Parietal lobe (tissue), 1 donor: ENCODE data around the gene CRIP1. TPM values are rescaled to one million over a fixed set of nuclear protein-coding genes. Genes with fewer than 3 reads are reported as not detected.

Experiments used
- total RNA-seq: library from RNA; depleted of rRNA; stranded (reverse); fragments of >200 nt; gene quantifications from one replicate; pipeline ENCODE4 v1.2.3, GENCODE V29; 2014

Gene CRIP1, protein sequence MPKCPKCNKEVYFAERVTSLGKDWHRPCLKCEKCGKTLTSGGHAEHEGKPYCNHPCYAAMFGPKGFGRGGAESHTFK
- total RNA-seq, result 1.6 TPM

DNA sequence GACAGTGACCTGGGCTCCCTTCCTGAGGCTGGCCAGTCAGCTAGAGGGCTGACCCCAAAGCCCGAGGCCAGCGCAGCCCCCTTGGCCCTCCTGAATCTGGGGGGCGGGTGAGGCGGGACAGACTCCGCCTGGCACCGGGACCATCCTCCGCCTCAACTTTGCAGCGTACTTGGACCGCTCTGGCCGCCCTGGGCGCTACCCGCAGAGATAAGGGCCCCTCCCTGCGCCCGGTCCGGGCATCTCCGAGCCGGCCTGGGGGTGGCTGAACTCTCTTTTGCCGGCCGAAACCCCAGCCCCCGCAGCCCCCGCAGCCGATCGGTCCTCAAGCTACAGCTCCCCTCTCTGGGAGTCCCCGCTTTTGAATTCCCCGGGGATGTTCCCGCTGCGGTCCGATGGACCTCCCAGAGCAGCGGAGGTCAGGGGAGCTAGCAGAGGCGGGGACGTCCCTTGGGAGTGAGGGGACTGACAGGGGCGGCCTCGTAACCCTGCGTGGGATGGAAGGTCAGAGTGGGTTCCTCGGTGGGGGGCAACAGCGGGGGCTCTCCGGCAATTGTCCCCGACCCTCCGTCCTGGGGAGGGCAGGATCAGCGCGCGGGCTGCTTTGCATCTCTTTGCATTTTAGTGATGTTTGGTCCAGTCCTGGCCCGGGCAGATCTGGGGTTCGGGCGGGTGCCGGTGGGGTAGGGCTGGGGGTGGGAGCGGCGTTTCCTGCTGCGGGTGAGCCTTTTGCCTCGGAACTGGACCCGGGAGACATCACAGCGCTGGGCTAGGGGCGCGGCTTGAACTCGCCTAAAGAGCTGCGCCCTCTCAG is at the start of gene CRIP1:
Gene CRIP1 (plus strand): TSS at position 724 of the 811 bp plus-strand sequence. CDS start 374 bp downstream, outside the sequence.

DNA sequence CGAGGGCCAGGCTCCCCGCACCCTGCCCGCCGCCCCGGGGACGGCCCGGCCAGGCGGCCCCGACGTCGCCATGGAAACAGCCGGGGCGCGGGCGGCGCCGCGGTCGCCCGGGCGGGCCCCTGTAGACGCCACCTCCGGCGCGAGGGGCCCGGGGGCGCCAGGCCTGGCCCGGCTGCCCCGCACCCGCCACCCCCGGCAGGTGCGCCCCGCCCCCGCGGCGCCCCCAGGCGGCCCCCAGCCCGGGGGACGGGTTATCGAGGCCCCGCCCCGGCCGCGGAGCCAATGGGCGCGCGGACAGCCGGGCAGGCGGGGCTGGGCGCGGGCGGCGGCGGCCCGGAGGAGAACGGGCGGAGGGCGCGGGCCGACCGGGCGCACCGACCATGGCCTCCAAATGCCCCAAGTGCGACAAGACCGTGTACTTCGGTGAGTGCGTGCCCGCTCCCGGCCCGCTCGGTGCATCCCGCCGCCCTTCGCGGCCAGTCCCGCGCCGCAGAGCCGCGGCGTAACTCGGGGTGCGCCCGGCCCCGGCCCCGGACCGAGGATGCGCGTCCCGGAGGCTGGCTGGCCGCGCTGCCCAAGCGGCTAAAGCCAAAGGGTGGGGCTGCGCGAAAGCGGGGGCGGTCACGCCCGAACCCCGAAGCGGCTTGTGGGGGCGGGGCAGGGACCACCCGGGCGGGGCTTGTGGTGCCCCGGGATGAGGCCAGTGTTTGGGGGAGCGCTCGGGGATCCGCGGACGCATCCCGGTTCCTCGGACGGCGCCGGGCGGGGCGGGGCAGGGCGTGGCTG is 12.0 kb upstream of the CRIP1 start, which contains the start of gene CRIP2:
Gene CRIP2 (plus strand): TSS at position 339 of the 786 bp plus-strand sequence. CDS start 42 bp downstream, at position 381.

DNA sequence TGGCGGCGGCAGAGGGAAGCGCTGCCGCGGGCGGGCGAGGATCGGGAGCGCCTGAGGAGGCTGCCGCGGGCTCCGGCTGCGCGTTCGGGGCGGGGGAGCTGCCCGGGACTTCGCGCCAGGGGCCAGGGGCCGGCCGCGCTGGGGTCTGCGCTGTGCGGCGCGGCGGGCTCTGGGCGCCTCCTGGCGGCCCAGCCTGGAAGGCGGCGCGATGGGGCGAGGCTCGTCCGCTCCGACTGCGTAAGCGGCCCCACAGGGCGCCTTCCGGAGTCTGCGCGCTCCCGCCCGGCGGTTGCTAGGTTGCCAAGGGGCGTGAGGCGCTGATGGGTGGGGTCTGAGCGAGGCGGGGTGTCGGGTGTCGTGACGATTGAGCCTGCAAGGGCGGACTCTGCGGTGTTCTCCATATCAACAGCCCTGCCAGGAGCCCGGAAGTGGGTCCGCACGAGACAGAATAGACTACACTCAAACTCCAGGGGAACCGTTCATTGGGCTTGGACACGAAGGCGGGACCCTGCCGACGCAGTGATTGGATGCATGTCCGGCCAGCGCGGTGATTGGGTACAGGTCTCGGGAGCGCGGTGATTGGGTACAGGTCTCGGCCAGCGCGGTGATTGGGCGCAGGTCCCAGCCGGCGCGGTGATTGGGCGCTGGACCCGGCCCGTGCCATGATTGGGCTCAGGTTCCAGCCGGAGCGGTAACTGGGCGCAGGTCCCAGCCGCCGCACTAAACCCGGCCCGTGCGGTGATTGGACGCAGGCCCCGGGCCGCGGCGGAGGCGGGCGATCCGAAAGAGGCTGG is 4.1 kb downstream of the CRIP1 start, which contains the start of gene TEDC1:
Gene TEDC1 (plus strand): TSS at position 675 of the 794 bp plus-strand sequence. CDS start 130 bp downstream, outside the sequence.

DNA sequence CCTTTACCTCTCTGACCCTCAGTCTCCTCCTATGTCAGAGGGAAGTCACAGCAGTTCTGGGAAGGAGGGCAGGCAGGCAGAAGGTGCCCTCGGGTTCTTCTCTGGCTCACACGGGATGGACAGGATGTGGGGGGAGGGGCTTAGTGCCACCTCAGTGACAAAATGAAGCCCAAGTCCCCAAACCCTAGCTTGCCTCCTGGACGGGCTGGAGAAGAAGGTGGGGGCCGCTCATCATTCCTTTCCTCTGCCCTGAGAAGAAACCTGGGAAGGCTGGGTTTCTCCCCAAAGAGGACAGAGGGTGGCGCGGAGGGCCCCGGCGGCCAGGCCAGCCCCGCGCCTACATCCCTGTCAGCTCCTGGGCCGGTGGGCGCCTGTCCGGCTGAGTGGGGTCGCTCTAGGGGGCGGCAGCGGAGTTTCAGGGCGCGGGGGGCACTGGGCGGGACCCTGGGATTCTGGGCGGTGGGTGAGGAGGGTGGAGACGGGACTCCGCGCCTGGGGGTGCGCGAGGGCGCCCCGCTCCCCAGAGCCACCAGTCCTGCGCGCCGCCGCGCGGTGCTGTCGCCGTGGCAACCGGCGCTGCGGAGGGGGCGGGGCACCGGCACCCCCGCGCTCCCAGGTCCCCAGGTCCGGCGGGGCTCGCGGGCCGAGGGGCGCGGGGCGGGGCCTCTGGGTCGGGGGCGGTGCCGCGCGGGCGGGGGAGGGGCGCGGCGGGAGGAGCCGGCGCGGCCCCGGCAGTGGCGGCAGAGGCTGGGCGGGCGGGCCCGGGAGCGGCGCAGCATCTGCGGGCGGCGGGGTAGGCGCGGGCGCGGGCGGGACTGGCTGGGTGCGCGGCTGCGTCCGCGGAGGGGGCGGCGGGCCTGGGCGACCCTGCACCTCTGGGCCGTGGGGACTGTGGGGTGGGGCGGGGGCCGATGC is 39.4 kb downstream of the CRIP1 start, which contains the start of gene TMEM121:
Gene TMEM121 (plus strand): TSS at position 723 of the 915 bp plus-strand sequence. CDS start 2,252 bp downstream, outside the sequence.

Other genes with a start within 250 kb of the CRIP1 start
- gene BTBD6, start 238.4 kb upstream of the CRIP1 start, total RNA-seq, result 49.5 TPM
- 129 TPM for gene BRF1, start 185.9 kb upstream of the CRIP1 start, total RNA-seq
- gene PACS2, start 172.1 kb upstream of the CRIP1 start, total RNA-seq, result 168 TPM
- 0.94 TPM for gene TEX22, start 88.3 kb upstream of the CRIP1 start, total RNA-seq
- gene MTA1, start 67.1 kb upstream of the CRIP1 start, total RNA-seq, result 97.7 TPM
- 104 TPM for gene CRIP2, start 12.1 kb upstream of the CRIP1 start, total RNA-seq
- gene TEDC1, start 4.4 kb downstream of the CRIP1 start, total RNA-seq, result 9.1 TPM
- 22.2 TPM for gene TMEM121, start 39.7 kb downstream of the CRIP1 start, total RNA-seq